GM12875 (cell line): ENCODE results near the gene COMMD2.
A peak's percentile ranks its signal among the peaks of the same experiment; 100 is the strongest.

Experiments used
- H3K4me3 ChIP-seq: one replicate; pipeline ENCODE4 v1.5.1; 2011; ENCODE audit warnings: low read depth, low read length, control low read depth
- CTCF ChIP-seq: IDR thresholded peaks from 2 replicates; pipeline ENCODE4 v1.5.1; 2011; ENCODE audit warnings: low read depth, mild to moderate bottlenecking, control low read depth, inconsistent platforms, low read length, moderate library complexity, borderline replicate concordance; ENCODE audit not compliant: insufficient read depth

The COMMD2 gene

DNA sequence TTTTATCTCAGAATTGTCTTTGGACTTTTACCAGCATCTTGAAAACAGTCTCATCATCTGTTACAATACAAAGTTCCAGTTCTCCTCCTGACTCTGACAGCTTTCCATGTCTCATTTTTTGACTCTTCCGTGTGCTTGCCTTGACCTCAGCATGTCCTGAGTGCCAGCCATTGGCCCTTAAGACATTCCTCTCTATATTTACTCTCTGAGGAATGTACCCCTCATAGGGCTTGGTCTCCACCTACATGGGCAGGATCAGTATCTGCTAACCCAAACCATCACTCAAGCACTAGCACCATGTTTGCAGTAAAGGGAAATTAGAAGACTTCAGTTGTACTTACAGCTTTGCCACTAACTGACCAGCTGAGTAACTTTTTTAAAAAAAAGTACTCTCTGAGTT, 23.9 kb upstream of the COMMD2 start:
- no peak for TF ChIP-seq CTCF
- H3K4me3 ChIP-seq, result no peak overlapping the region

DNA sequence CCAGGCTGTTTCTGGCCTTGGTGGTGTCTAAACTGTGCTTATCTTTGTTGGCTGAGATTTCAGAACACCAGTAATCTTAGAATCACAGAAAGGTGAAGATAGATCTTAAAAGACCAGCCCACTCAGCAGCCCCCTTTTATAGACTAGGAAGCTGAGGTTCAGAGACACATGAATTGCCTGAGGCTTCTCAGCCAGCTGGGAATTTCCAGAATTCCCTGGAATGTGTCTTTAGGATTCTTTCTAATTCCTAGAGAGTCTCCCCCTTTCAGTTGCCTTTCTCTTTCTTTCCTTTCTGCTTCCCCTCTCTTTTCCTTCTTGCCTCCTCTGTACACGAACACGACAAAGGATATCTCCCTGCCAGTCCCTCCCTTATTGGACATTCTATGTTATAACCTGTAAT, 20.6 kb upstream of the COMMD2 start:
- H3K4me3 ChIP-seq, result no peak overlapping the region
- TF ChIP-seq CTCF, result no peak

GRCh38 chr3:149771652-149772271, 19.5 kb upstream of the COMMD2 start:
- H3K4me3 ChIP-seq, result no peak overlapping the region
- TF ChIP-seq CTCF, result peak; percentile 78

GRCh38 chr3:149770246-149770645, 18.0 kb upstream of the COMMD2 start:
- peak; percentile 15; the same call in 1 of the 2 replicates for TF ChIP-seq CTCF
- H3K4me3 ChIP-seq, result no peak overlapping the region

GRCh38 chr3:149768704-149769103, 16.4 kb upstream of the COMMD2 start:
- no peak for TF ChIP-seq CTCF
- no peak overlapping the region for H3K4me3 ChIP-seq

- no peak overlapping the region for H3K4me3 ChIP-seq
- TF ChIP-seq CTCF, result no peak
These were observed 15.4 kb upstream of the COMMD2 start for GRCh38 chr3:149767720-149768119.

DNA sequence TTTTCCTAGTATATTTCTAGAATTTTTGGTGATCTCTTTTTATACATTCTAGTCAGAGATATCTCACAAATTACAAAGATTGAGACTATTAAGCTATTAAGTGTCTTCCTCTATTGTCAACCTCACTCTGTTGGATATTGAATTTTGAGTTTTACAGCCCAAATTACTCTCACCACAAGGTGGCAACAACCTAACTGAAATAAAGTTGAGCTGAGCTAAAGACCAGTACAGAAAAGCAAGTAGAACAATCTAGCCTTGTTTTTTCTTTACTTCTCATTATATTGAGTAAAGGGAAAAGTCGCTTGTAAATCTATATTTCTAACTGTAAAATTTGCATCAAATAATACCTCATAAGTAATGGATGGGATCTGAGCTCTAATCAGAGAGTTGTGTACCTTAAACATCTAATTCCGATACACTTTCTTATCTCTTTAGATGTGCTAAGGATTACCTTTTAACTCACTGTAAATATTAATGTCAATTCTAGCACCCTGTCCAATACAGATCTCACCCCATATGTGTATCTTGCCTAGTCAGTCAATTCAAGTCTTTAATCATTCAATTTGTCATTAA, 13.6 kb upstream of the COMMD2 start:
- 0 out of 2 replicates have a peak, but pooled peaks have one; percentile 15 for TF ChIP-seq CTCF

More for the DNA sequence above, 13.6 kb upstream of the COMMD2 start:
- no peak overlapping the region for H3K4me3 ChIP-seq
